Prostate gland (tissue), 2 donors: ENCODE results near the gene TP63. TPM values are rescaled to one million over a fixed set of nuclear protein-coding genes. Genes with fewer than 3 reads are reported as not detected.

Source experiments
- DNase-seq: peaks from one replicate; pipeline ENCODE4 v3.0.0-alpha.2; 2019; ENCODE audit warnings: low spot score
- H3K27ac ChIP-seq, 2 donors: fragments of 200-600 bp; sonication (generic); 2 replicates each; pipeline ENCODE4 v1.5.1; 2017 to 2019
- H3K27me3 ChIP-seq: fragments of 200-600 bp; sonication (generic); replicated peaks from 2 replicates; pipeline ENCODE4 v1.5.1; 2019; ENCODE audit not compliant: insufficient read depth
- H3K36me3 ChIP-seq, 2 donors: fragments of 200-600 bp; sonication (generic); 1 replicate in 1 of 2; 2 replicates in 1 of 2; pipeline versions ENCODE4 v1.5.1 to v1.8.1; 2017 to 2019
- H3K4me1 ChIP-seq: fragments of 200-600 bp; sonication (generic); replicated peaks from 2 replicates; pipeline ENCODE4 v1.5.1; 2019
- H3K4me3 ChIP-seq, 2 donors: fragments of 200-600 bp; sonication (generic); 2 replicates each; pipeline ENCODE4 v1.5.1; 2017 to 2019
- H3K9me3 ChIP-seq: fragments of 200-600 bp; sonication (generic); 2 replicates; pipeline ENCODE4 v1.5.1; 2017
- POLR2A ChIP-seq: fragments of 450-650 bp; IDR thresholded peaks from one replicate; pipeline ENCODE4 v1.6.1; 2016; ENCODE audit warnings: antibody characterized with exemption, mild to moderate bottlenecking
- POLR2AphosphoS5 ChIP-seq: sonication (generic); formaldehyde crosslinking; IDR thresholded peaks from one replicate; pipeline ENCODE4 v1.6.1; 2017; ENCODE audit warnings: antibody characterized with exemption
- WGBS: methylation state at CpG from one replicate; pipeline ENCODE4 v1.1.5; 2018; 5-methylcytosine and 5-hydroxymethylcytosine counted together
- intact Hi-C: fragments of 100-400 bp; cut with DNase I; formaldehyde crosslinking; loops from one replicate; pipeline ENCODE4 v1.14.2; 2022
- total RNA-seq, 2 donors: library from RNA; depleted of rRNA; stranded (reverse); fragments of >200 nt; gene quantifications; one replicate each; pipeline ENCODE4 v1.1.0, GENCODE V29; 2016
- TF ChIP-seq, protein P1 (sequence below), 4 experiments: fragments of 200-600 bp in 2 of 4; fragments of 450-650 bp in 2 of 4; sonication (generic) in 2 of 4; IDR thresholded peaks; 1 replicate in 3 of 4; 2 replicates in 1 of 4; pipeline ENCODE4 v1.5.1; 2016 to 2019; ENCODE audit warnings: antibody characterized with exemption in 4 of 4, mild to moderate bottlenecking in 2 of 4, moderate library complexity in 2 of 4

Gene TP63
- total RNA-seq, 2 donors from 2014 or later, result 39.9 to 67.5 TPM

DNA sequence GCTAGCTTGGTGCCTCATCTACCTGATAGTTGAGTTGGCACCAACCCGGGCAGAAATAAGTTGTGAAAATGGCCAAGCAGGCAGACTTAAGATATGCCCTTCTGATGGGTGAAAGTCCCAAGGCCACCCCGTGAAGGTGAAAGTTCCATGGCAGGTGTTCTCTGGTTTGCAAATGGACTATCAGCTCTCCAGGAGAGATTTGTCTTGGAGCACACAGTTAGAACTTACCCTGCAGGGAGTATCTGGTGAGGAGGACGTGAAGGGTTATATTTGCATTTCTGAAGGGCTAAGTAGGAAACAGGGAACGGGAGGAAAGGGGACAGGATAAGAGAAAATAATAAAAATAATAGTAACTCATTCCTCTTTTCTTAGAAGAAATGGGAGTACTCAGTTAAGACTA lies 220.5 kb downstream of the TP63 start:
- no peak overlapping the region for H3K27ac ChIP-seq
- TF ChIP-seq, protein P1, sequence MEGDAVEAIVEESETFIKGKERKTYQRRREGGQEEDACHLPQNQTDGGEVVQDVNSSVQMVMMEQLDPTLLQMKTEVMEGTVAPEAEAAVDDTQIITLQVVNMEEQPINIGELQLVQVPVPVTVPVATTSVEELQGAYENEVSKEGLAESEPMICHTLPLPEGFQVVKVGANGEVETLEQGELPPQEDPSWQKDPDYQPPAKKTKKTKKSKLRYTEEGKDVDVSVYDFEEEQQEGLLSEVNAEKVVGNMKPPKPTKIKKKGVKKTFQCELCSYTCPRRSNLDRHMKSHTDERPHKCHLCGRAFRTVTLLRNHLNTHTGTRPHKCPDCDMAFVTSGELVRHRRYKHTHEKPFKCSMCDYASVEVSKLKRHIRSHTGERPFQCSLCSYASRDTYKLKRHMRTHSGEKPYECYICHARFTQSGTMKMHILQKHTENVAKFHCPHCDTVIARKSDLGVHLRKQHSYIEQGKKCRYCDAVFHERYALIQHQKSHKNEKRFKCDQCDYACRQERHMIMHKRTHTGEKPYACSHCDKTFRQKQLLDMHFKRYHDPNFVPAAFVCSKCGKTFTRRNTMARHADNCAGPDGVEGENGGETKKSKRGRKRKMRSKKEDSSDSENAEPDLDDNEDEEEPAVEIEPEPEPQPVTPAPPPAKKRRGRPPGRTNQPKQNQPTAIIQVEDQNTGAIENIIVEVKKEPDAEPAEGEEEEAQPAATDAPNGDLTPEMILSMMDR (IDR thresholded peaks at IDR 0.05), result no peak
- TF ChIP-seq POLR2A, result no peak
- no peak for TF ChIP-seq POLR2AphosphoS5
- no peak for DNase-seq
- no peaks in the 10 kb centered on the region for H3K9me3 ChIP-seq
- WGBS, result 83% methylated on average over 4 of the region's 4 CpGs
- no peaks in the 10 kb centered on the region for H3K4me1 ChIP-seq
- no peak overlapping the region for H3K4me3 ChIP-seq
- no peaks in the 10 kb centered on the region for H3K27me3 ChIP-seq
- H3K36me3 ChIP-seq, result no peaks in the 10 kb centered on the region
- intact Hi-C loops, result no loop called here

DNA sequence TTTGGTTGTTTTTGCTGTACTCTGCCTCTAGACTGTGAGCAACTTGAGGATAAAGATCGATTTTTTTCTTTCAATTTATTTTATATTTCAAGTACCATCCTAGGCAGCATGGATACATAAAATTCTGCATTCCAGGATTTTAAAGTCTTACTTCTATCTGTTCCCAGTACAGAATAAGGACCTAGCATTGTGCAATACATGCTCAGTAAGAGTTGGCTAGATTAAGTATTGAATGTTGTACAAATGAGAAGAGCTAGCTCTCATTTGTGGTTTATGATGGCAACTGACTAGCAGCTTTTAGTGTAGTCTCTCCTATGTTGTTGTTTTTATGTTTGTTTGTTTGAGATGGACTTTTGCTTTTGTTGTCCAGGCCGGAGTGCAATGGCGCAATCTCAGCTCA lies 222.7 kb downstream of the TP63 start:
- Histone ChIP-seq H3K4me3 (no peak overlapping the region), H3K9me3 (no peaks in the 10 kb centered on the region), H3K27me3 (no peaks in the 10 kb centered on the region), H3K27ac (no peak overlapping the region), H3K4me1 (no peaks in the 10 kb centered on the region), H3K36me3 (no peaks in the 10 kb centered on the region)
- no peak for DNase-seq
- intact Hi-C loops, result no loop called here
- 92% methylated on average over 3 of the region's 3 CpGs for WGBS
- TF ChIP-seq POLR2A (no peak), POLR2AphosphoS5 (no peak)
- TF ChIP-seq, protein P1 (IDR thresholded peaks at IDR 0.05), result no peak

- no peaks in the 10 kb centered on the region for H3K9me3 ChIP-seq
- no peaks in the 10 kb centered on the region for H3K36me3 ChIP-seq
- no peaks in the 10 kb centered on the region for H3K4me1 ChIP-seq
- H3K27me3 ChIP-seq, result no peaks in the 10 kb centered on the region
- no peak for DNase-seq
- WGBS, result 85% methylated on average over 4 of the region's 4 CpGs
- H3K4me3 ChIP-seq, result no peak overlapping the region
- H3K27ac ChIP-seq, result no peak overlapping the region
- intact Hi-C loops, result no loop called here
- TF ChIP-seq POLR2AphosphoS5, result no peak
These were observed 229.1 kb downstream of the TP63 start for GRCh38 chr3:189860296-189860695.

DNA sequence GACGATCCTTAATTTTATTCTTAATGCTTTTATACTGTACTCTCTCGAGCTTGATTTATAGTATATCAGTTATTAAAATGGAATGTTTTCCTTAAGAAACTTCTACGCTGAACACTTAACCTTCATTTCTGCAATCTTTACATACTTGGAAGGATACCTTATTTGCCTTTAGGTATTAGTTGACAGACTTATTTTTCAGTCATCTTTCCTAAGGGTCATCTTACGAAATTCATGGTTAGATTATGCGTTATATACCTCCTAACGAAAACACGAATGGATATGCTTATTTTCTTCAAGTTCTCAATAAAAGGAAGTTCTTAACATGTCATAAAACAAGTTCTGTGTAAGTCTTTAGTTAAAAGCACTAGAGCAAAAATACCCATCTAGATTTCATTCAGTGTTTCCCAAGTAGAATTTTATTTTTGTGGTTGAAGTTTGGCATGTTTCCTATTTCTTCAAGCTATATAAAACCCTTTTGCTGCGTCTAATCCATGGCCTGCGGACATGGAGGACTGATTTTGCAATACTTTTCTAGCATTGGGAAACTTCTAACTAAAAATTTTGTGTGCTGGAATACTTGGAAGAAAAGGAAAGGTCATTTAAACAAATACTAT lies 231.3 kb downstream of the TP63 start:
- no peak overlapping the region for H3K27ac ChIP-seq
- 78% methylated on average over 9 of the region's 9 CpGs for WGBS
- TF ChIP-seq, protein P1 (IDR thresholded peaks at IDR 0.05), result no peak
- TF ChIP-seq POLR2AphosphoS5 (peak; percentile 44), POLR2A (no peak)

GRCh38 chr3:189863031-189863430 lies 231.8 kb downstream of the TP63 start:
- H3K9me3 ChIP-seq, result no peaks in the 10 kb centered on the region
- H3K4me1 ChIP-seq, result no peaks in the 10 kb centered on the region
- intact Hi-C loops, result no loop called here
- no peaks in the 10 kb centered on the region for H3K27me3 ChIP-seq
- H3K4me3 ChIP-seq, result no peak overlapping the region
- TF ChIP-seq POLR2AphosphoS5 (no peak), POLR2A (no peak)
- TF ChIP-seq, protein P1 (IDR thresholded peaks at IDR 0.05), result no peak
- DNase-seq, result peak; percentile 16
- no peak overlapping the region for H3K27ac ChIP-seq
- no peaks in the 10 kb centered on the region for H3K36me3 ChIP-seq
- WGBS, result 67% methylated on average over 3 of the region's 3 CpGs

More for the DNA sequence above, 231.3 kb downstream of the TP63 start:
- H3K4me3 ChIP-seq, result no peak overlapping the region
- H3K36me3 ChIP-seq, result no peaks in the 10 kb centered on the region
- no peaks in the 10 kb centered on the region for H3K9me3 ChIP-seq
- intact Hi-C loops, result no loop called here
- no peak for DNase-seq
- H3K4me1 ChIP-seq, result no peaks in the 10 kb centered on the region
- no peaks in the 10 kb centered on the region for H3K27me3 ChIP-seq
